Sciatic nerve (tissue), 2 donors: ENCODE measurements around the gene AGPAT1. TPM values are rescaled to one million over a fixed set of nuclear protein-coding genes. Genes with fewer than 3 reads are reported as not detected.

Source experiments
- ATAC-seq: fragments of 200-7000 bp; cut with Tn5 transposase; one replicate; pipeline ENCODE4 v1.9.1; 2020; ENCODE audit warnings: mild to moderate bottlenecking, moderate library complexity
- DNase-seq: peaks from one replicate; pipeline ENCODE4 v3.0.0-alpha.2; 2020; ENCODE audit warnings: low spot score
- intact Hi-C: fragments of 100-400 bp; cut with DNase I; formaldehyde crosslinking; loops from one replicate; pipeline ENCODE4 v1.14.2; 2022
- microRNA-seq: library from miRNA; unstranded; fragments of <30 nt; microRNA quantifications from one replicate; pipeline ENCODE4 v1.2.0, GENCODE V29; 2020
- total RNA-seq: library from RNA; stranded (reverse); fragmentation: NEBNext Ultra II Directional; extraction: Animal tissue kit (Norgen Biotek cat#: 25700); gene quantifications from one replicate; pipeline ENCODE4 v1.2.1, GENCODE V29; 2021
- donor health status: DM: no; HTN: no; CAD: no.
- donor health status: DM: no; HTN: no; CAD: no.

Gene AGPAT1
- total RNA-seq, 1 donor from 2014 or later: 59.9 TPM

- no peak for ATAC-seq
- intact Hi-C loops: no loop called here
- no peak for DNase-seq
These were observed 43.8 kb downstream of the AGPAT1 start for GRCh38 chr6:32132110-32132509.

GRCh38 chr6:32131439-32131948 lies 44.4 kb downstream of the AGPAT1 start:
- no peak for ATAC-seq
- intact Hi-C loops: no loop called here

GRCh38 chr6:32129297-32130088 lies 46.4 kb downstream of the AGPAT1 start:
- intact Hi-C loops: no loop called here
- ATAC-seq: peak; percentile 65
- no peak for DNase-seq

More at GRCh38 chr6:32131439-32131948, 44.4 kb downstream of the AGPAT1 start:
- DNase-seq: no peak

GRCh38 chr6:32128751-32129296 lies 47.1 kb downstream of the AGPAT1 start:
- peak; percentile 66 for DNase-seq
- intact Hi-C loops: no loop called here
- ATAC-seq: no peak

GRCh38 chr6:32127717-32128592 lies 47.9 kb downstream of the AGPAT1 start, which contains the start of gene ATF6B:
Gene ATF6B, minus strand, starts transcription at chr6:32128246. Its CDS starts 39 bp downstream, at chr6:32128207.
- intact Hi-C loops: no loop called here
- ATAC-seq: peak; percentile 95
- DNase-seq: peak; percentile 99

GRCh38 chr6:32127409-32127716 lies 48.5 kb downstream of the AGPAT1 start:
- ATAC-seq: no peak
- no peak for DNase-seq
- intact Hi-C loops: no loop called here

GRCh38 chr6:32126880-32127279 lies 49.0 kb downstream of the AGPAT1 start:
- DNase-seq (no peak), ATAC-seq (no peak)
- intact Hi-C loops: no loop called here

GRCh38 chr6:32123681-32124080 lies 52.2 kb downstream of the AGPAT1 start:
- ATAC-seq (no peak), DNase-seq (no peak)
- intact Hi-C loops: no loop called here

GRCh38 chr6:32120573-32121059 lies 55.3 kb downstream of the AGPAT1 start:
- intact Hi-C loops: no loop called here
- DNase-seq (no peak), ATAC-seq (no peak)

- intact Hi-C loops: no loop called here
- DNase-seq (peak; percentile 92), ATAC-seq (peak; percentile 67)
These were observed 56.9 kb downstream of the AGPAT1 start for GRCh38 chr6:32118782-32119628.

Small RNA genes lying within 50 kb of the gene (microRNA-seq; reads per million reads assigned to microRNA genes)
- gene MIR6721 (not detected), gene MIR6833 (not detected)

Other genes with a start within 250 kb of the AGPAT1 start
- gene C2, start 248.4 kb downstream of the AGPAT1 start, total RNA-seq: 25.0 TPM
- 72.6 TPM for gene CFB, start 230.0 kb downstream of the AGPAT1 start, total RNA-seq
- 55.1 TPM for gene NELFE, start 217.1 kb downstream of the AGPAT1 start, total RNA-seq
- 60.0 TPM for gene SKIC2, start 216.9 kb downstream of the AGPAT1 start, total RNA-seq
- gene DXO, start 203.9 kb downstream of the AGPAT1 start, total RNA-seq: 23.0 TPM
- gene C4A, start 194.0 kb downstream of the AGPAT1 start, total RNA-seq: 453 TPM
- 392 TPM for gene C4B, start 161.3 kb downstream of the AGPAT1 start, total RNA-seq
- gene CYP21A2, start 137.7 kb downstream of the AGPAT1 start, total RNA-seq: 6.1 TPM
- 423 TPM for gene TNXB, start 66.7 kb downstream of the AGPAT1 start, total RNA-seq
- 88.4 TPM for gene ATF6B, start 47.8 kb downstream of the AGPAT1 start, total RNA-seq
- gene FKBPL, start 45.8 kb downstream of the AGPAT1 start, total RNA-seq: 2.8 TPM
- gene PRRT1, start 24.1 kb downstream of the AGPAT1 start, total RNA-seq: 6.1 TPM
- gene PPT2, start 21.9 kb downstream of the AGPAT1 start, total RNA-seq: 38.8 TPM
- 312 TPM for gene EGFL8, start 11.5 kb downstream of the AGPAT1 start, total RNA-seq
- gene RNF5, start 2.3 kb upstream of the AGPAT1 start, total RNA-seq: 63.8 TPM
- 13.6 TPM for gene AGER, start 8.2 kb upstream of the AGPAT1 start, total RNA-seq
- gene PBX2, start 14.1 kb upstream of the AGPAT1 start, total RNA-seq: 97.7 TPM
- gene GPSM3, start 16.6 kb upstream of the AGPAT1 start, total RNA-seq: 20.5 TPM
- gene NOTCH4, start 48.0 kb upstream of the AGPAT1 start, total RNA-seq: 71.8 TPM
- gene TSBP1, start 195.8 kb upstream of the AGPAT1 start, total RNA-seq: not detected
- not detected for gene BTNL2, start 231.1 kb upstream of the AGPAT1 start, total RNA-seq